HepG2 (cell line): ENCODE measurements around the gene VKORC1. TPM values are rescaled to one million over a fixed set of nuclear protein-coding genes. Genes with fewer than 3 reads are reported as not detected.

Experiments
- ARHGAP35 ChIP-seq: sonication (generic); formaldehyde crosslinking; IDR thresholded peaks from 2 replicates; pipeline ENCODE4 v1.9.0; 2022; ENCODE audit warnings: mild to moderate bottlenecking, inconsistent platforms, moderate library complexity, missing genetic modification reagents, borderline replicate concordance
- CC2D1A ChIP-seq: sonication (generic); formaldehyde crosslinking; IDR thresholded peaks from 2 replicates; pipeline ENCODE4 v1.8.1; 2023; ENCODE audit warnings: mild to moderate bottlenecking, missing genetic modification reagents
- GRHL1 ChIP-seq: sonication (generic); formaldehyde crosslinking; conservative IDR thresholded peaks from 2 replicates; pipeline ENCODE4 v1.8.0; 2022; ENCODE audit warnings: missing genetic modification reagents
- KDM3A ChIP-seq: IDR thresholded peaks from 2 replicates; pipeline ENCODE4 v1.6.1; 2018; ENCODE audit warnings: low read depth, missing compliant biosample characterization
- MYNN ChIP-seq: sonication (generic); formaldehyde crosslinking; IDR thresholded peaks from 2 replicates; pipeline ENCODE4 v1.4.0; 2020; ENCODE audit warnings: mild to moderate bottlenecking, low read depth, missing genetic modification reagents
- SSRP1 ChIP-seq: IDR thresholded peaks from 2 replicates; pipeline ENCODE4 v1.6.1; 2016; ENCODE audit warnings: control low read depth
- TFDP1 ChIP-seq: IDR thresholded peaks from 2 replicates; pipeline ENCODE4 v1.6.1; 2016; ENCODE audit warnings: missing compliant biosample characterization, missing genetic modification reagents, borderline replicate concordance
- THYN1 ChIP-seq: sonication (generic); formaldehyde crosslinking; IDR thresholded peaks from 2 replicates; pipeline ENCODE4 v1.8.1; 2023; ENCODE audit warnings: low read depth, mild to moderate bottlenecking, moderate library complexity, missing genetic modification reagents, borderline replicate concordance
- TOE1 ChIP-seq: sonication (generic); formaldehyde crosslinking; IDR thresholded peaks from 2 replicates; pipeline ENCODE4 v1.4.0; 2020; ENCODE audit warnings: mild to moderate bottlenecking, missing genetic modification reagents
- ZBTB40 ChIP-seq, 2 experiments: fragments of 450-650 bp in 1 of 2; sonication (generic) in 1 of 2; formaldehyde crosslinking in 1 of 2; IDR thresholded peaks; 2 replicates each; pipeline versions ENCODE4 v1.6.1 to v1.8.0; 2016 to 2022; ENCODE audit warnings: antibody characterized with exemption in 1 of 2, mild to moderate bottlenecking in 1 of 2, missing genetic modification reagents in 1 of 2
- ZFP36 ChIP-seq: fragments of 150-350 bp; IDR thresholded peaks from 2 replicates; pipeline ENCODE4 v1.6.1; 2018; ENCODE audit warnings: borderline replicate concordance, low read length, low read depth; ENCODE audit not compliant: partially characterized antibody
- ZNF143 ChIP-seq: sonication (generic); formaldehyde crosslinking; IDR thresholded peaks from 2 replicates; pipeline ENCODE4 v1.4.0; 2020; ENCODE audit warnings: missing genetic modification reagents
- ZNF580 ChIP-seq: IDR thresholded peaks from 2 replicates; pipeline ENCODE4 v1.6.1; 2016; ENCODE audit warnings: low read depth, borderline replicate concordance
- ZNF691 ChIP-seq: sonication (generic); formaldehyde crosslinking; IDR thresholded peaks from 2 replicates; pipeline ENCODE4 v1.4.0; 2020; ENCODE audit warnings: missing genetic modification reagents, low read depth, mild to moderate bottlenecking, borderline replicate concordance
- ZNF761 ChIP-seq: sonication (generic); formaldehyde crosslinking; conservative IDR thresholded peaks from 2 replicates; pipeline ENCODE4 v1.4.0; 2020; ENCODE audit warnings: mild to moderate bottlenecking, missing genetic modification reagents
- polyA plus RNA-seq, 8 experiments: library from polyadenylated mRNA; depleted of rRNA in 3 of 8; stranded (reverse) in 7 of 8; unstranded in 1 of 8; fragments of >200 nt; fragmentation: Illumina TruSeq in 4 of 8; extraction: Trizol in 4 of 8; gene quantifications; 2 replicates each; pipeline versions ENCODE4 v1.2.1 to v1.2.3, GENCODE V29; 2011 to 2016; ENCODE audit warnings: low read depth in 4 of 8, missing spikeins in 1 of 8, mixed read lengths in 1 of 8; ENCODE audit not compliant: insufficient read depth in 1 of 8
- total RNA-seq, 5 experiments: library from RNA; depleted of rRNA; stranded (reverse); fragments of >200 nt; fragmentation: Illumina TruSeq; extraction: Trizol; gene quantifications; 2 replicates each; pipeline ENCODE4 v1.2.3, GENCODE V29; 2016; ENCODE audit warnings: low read depth in 1 of 5

The VKORC1 gene
- total and polyA plus RNA-seq, 2 of the 13 experiments (the other 11 are each of a cell fraction or from before 2014, with no cell fraction given), result 141 to 615 TPM

GRCh38 chr16:31094424-31095120 lies at the start of gene VKORC1 (continued):
- TF ChIP-seq MYNN (CRISPR knock-in tag) (0 out of 2 replicates have a peak, but pooled peaks have one; percentile 31), CC2D1A (CRISPR knock-in tag) (no peak), ARHGAP35 (CRISPR knock-in tag) (peak; percentile 96), SSRP1 (CRISPR knock-in tag) (peak; percentile 90), ZNF580 (CRISPR knock-in tag) (peak; percentile 79; the same call in 1 of the 2 replicates), TFDP1 (CRISPR knock-in tag) (peak; percentile 89), ZNF691 (CRISPR knock-in tag) (no peak; the same call in 1 of the 2 replicates), ZNF761 (peak; percentile 81; the same call in 1 of the 2 replicates), THYN1 (CRISPR knock-in tag) (no peak), GRHL1 (CRISPR knock-in tag) (no peak), ZBTB40 (IDR thresholded peaks at IDR 0.05) (no peak), ZBTB40 (CRISPR knock-in tag; IDR thresholded peaks at IDR 0.05) (0 out of 2 replicates have a peak, but pooled peaks have one; percentile 76), TOE1 (CRISPR knock-in tag) (no peak; the same call in 1 of the 2 replicates), ZNF143 (CRISPR knock-in tag) (peak; percentile 98), ZFP36 (no peak), KDM3A (CRISPR knock-in tag) (peak; percentile 95)
